DLD1 (cell line): ENCODE results near the gene SESTD1.
"Not testable (repeated sequence)": the region's sequence is repeated elsewhere in the genome, so short reads cannot be mapped to it uniquely, and the experiment has no call there.

ENCODE experiments used
- in situ Hi-C: cut with HindIII; loops from 2 replicates; pipeline ENCODE4 v1.10.0; 2017; ENCODE audit warnings: low sequenced_read_pairs

The SESTD1 gene

DNA sequence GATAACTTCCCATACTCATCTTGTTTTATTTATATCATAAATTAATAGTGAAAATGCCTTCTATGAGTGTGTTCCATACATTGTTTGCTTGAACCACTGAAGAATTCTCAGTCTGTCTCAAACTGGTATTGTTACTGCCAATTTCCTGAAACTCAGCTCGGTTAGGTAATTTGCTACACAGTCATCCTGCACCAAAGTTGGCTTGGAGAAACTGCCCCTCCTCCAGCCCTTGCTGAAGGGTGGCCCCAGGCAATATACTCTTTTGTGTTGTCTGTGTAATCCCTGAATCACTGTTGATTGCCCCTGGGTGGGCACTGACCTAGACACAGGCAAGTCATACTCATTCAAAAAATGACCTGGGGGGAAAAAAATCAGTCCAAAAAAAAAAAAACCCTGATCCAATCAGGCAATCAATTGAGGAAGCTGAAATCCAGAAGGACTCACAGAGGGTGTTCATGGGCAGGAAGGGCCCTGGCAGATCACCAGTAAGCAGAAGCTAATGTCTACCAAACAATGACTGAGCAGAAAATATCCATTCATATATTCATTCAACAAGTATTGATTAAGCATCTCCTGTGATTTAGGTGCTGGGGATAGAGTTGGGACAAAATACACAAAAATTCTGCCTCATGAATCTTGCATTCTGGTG is 3.8 kb upstream of the SESTD1 start:
- in situ Hi-C loops = no loop called here

DNA sequence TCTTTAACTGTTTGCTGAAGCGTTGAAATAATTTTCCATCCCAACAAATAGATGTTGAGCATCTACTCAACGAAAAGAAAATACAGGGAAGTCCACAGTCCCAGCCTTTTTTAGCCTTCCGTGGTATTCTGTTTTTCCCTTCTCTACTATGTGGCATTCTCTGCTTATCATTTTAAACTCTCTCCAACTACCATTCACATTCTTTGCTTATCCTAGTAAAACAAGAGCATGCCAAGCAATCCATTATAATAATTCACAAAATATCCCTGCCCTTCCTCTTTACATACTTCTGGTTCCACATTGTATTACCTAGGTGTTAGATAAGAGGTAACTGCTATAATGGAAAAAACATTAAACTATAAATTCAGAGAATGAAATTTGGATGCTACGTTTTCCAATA is 1.6 kb upstream of the SESTD1 start:
- in situ Hi-C loops = no loop called here

DNA sequence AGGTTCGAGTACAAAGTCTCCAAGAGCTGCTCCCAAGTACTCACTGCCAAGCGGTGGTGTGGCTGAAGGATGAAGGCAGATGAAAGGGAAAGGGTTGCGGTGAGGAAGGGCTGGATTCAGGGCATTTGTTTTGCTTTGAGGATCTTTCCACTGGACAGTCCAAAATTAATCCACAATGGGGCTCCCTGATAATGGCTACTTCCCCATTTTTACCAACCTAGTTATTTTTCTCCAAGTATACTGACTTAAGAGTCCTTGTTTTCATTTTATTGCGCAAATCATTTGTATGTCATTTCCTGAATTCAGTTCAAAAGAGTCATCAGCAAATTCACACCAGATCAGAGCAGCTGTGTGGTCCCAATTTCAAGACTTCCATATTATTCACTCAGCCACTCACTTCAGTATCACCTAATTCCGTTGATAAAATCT is 464 bp upstream of the SESTD1 start:
- in situ Hi-C loops = no loop called here

DNA sequence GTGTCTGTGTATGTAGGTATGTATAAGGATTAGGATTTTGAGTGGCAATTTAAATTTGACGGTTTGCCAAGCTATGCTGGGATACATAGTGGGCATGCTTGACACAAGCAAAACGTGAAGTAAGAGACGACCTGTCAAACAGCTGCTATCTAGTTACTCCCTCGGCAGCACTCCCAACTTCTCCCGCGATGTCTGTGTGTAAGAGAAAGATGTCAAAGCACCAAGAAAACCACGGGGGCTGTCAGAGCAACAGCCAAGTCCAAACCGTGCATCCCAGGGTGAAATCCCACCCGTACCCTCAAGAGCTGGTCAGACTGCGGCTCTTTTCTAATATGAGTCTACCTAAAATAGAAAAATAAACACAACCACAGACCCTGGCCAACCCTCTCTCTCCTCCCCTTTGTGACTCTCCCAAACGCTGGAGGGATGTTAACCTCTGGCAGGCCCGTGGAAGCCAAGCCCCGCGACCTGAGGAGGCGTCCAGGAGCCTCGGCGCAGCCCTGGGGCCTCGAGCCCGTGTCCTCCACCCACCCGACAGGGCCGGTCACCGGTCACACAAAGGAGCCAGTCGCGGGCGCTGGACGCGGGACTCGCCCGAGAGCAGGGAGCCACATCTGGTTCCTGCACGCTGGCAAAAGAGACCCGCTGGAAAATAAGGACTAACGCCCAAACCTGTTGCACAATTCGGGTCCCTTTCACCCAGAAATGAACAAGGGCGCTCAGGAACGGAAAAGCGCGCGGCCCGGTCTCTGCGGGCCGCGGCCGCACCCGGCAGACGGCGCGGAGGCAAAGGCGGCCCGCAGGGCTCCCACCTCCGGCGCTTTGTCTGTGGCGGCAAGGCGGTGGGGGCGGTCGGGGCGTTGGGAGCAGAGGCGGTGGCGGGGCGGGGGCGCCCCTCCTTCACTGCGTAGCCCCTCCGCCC is 925 bp downstream of the SESTD1 start:
- in situ Hi-C loops = no loop called here

DNA sequence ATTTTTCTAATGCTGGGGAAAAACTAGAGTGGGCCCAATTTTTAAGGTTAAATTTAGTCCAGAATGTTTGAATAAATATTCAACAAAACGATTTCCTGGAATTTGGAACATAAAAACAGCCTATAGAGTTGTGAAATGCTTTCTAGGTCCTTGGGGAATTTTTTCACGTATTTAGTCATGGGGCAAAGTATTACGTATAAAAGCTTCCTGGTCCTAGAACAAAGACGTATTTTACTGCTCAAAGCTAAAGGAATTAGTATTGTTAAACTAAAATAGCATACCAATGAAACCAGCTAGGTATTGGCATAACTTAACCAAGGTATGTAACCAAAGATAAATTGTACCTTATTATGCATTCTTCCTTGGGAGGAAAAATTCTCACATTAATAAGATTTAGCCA is 1.6 kb downstream of the SESTD1 start:
- in situ Hi-C loops = no loop called here

DNA sequence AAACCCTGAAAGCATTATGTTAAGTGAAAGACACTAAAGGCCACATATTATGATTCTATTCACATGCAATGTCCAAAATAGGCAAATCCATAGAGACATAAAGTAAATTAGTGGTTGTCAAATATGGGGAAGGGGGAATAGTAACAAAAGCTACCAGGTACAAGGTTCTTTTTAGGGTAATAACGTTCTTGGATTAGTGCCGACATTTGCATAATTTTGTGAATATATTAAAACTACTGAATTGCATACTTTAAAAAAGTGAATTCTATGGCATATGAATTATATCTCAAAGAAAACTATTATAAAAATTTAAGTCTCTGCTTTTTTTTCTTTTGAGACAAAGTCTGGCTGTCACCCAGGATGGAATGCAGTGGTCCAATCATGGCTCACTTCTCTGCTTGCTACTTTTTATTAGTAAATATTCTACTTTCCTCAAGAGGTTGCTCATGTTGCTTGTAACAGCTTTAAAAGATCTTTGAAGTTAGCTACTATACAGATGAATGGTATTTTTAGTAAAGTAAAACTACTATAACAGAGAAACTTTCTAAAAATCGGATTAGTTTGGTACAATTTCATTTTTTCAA is 2.5 kb downstream of the SESTD1 start:
- in situ Hi-C loops = no loop called here

DNA sequence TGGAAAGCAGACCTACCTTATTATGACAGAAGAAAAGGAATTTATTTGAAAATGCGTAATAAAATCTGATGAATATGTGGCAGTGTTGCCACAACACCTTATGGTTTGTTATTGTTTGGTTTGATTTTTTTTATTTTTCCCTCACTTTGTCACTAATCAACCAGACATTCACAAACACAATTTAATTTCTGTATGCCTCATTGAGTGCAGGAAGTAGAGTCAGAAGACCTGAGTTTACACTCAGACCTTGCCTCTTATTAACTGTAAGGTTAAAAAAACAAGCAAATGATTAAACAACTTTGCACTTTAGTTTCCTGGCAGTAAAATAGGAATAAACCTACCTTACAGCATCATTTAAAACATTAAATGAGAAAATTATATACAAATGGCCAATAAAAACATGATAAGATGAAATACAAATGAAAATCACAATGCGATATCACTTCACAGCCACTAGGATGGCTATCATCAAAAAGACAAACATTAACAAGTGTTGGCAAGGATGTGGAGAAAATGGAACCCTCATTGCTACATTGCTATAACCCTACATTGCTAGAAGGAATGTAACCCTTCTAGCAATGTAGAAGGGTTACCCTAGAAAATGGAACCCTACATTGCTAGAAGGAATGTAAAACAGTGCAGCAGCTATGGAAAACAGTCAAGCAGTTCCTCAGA is 3.3 kb downstream of the SESTD1 start:
- in situ Hi-C loops = no loop called here

DNA sequence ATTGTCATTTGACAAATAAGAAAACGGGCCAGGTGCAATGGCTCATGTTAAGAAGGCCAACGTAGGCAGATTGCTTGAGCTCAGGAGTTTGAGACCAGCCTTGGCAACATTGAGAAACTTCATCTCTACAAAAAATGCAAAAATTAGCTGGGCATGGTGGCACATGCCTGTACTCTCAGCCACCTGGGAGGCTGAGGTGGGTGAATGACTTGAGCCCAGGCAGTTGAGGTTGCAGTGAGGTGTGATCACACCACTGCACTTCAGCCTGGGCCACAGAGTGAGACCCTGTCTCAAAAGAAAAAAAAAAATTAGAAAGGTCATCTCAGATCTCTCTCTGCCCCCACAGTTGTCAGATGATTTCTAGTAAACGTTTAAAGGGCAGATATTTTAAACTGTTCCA is 4.4 kb downstream of the SESTD1 start:
- in situ Hi-C loops = no loop called here

DNA sequence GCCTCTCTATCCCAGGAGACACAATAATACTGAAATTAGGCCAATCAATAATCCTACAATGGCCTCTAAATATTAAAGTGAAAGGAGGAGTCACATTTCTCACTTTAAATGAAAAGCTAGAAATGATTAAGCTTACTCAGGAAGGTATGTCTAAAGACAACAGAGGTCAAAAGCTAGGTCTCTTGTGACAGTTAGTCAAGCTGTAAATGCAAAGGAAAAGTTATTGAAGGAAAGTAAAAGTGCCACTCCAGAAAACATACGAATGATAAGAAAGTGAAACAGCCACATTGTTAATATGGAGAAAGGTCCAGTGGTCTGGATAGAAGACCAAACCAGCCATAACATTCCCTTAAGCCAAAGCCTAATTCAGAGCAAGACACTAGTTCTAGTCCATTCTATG is 9.5 kb downstream of the SESTD1 start:
- in situ Hi-C loops = no loop called here

DNA sequence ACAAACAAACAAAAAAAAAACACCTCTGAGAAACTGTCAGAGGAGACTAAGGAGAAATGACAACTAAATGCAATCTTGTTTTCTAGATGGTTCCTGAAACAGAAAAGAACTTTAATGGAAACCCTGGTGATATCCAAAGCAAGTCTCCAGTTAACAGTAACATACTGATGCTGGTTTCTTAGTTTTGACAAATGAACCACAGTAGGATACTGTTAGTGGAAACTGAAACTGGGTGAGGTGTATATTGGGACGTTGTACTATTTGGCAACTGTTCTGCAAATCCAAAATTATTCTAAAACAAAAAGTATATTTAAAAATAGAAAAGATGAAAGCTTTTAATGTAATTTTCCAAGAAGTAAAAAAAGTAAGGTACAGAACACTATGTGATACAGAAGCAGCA is 11.4 kb downstream of the SESTD1 start:
- in situ Hi-C loops = no loop called here

DNA sequence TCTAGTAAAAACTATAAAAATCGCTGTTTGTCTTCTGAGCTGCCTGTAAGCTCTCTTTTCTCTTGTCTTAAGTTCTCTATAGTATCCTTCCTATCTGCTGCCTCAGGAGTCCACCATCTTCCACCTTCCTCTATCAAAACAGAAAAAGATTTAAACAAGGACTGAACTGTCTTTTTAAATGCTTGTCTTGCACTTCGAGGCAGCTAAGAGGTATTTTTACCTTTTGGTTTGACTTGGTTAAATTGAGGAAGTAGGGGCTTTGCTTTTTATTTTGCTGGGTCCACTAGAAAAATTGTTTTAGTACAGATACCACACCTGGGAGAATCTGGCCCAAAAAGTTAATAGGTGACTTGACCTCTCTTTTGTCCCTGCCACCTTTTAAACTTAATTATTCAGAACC is 12.2 kb downstream of the SESTD1 start:
- in situ Hi-C loops = no loop called here

DNA sequence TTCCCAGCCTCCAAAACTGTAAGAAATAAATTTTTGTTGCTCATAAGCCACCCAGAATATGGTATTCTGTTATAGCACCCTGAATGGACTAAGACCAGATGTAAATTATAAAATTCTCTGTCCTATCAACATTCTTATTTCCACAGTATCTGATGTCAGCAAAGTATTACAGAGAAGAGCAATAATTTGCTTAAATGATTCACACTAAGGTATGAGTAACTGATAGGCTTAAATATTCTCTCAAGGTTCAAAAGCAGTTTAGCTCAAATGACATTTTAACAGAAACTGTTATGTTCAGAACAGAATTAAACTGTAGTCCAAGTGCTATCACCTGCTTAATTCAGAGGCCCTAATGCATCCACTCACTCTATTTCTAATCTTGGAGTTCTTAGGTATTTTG is 12.8 kb downstream of the SESTD1 start:
- in situ Hi-C loops = no loop called here

DNA sequence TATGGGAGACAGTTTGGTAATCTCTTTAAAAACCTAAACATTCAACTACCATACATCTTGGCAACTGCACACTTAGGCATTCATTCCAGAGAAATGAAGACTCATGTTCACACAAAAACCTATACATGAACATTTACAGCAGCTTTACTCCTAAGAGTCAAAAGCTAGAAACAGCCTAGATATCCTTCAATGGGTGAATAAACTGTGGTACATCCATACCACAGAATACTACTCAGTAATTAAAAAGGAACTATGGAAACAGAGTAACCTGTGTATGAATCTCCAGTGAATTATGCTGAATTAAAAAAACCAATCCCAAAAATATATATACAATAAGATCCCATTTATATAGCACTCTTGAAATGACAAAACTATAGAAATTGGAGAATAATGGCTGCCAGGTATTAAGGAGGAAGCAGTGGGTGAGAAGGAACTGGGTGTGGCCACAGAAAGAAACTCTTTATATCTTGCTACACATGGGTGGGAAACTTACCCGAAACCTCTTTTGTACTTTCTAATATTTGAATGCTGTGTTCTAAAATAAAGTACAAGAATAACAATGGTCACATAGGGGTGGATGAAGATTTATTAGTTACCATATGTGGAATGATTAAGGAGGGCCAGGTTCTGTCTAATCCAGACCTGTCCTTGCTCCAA is 13.7 kb downstream of the SESTD1 start:
- in situ Hi-C loops = no loop called here

DNA sequence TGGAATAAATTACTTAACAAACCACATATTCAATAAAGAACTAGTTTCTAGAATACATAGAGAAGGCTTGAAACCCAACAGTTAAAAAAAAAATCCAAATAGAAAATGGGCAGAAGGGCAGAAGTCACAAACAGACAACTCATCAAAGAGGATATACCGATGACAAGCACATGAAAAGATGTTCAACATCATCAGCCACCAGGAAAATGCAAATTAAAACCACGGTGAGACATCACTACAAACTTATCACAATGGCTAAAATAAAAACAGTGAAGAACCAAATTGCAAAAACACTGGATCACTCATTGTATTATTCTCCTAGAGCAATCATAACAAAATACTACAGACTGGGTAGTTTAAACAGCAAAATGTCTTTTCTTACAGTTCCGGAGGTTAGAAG is 14.5 kb downstream of the SESTD1 start:
- in situ Hi-C loops = no loop called here

DNA sequence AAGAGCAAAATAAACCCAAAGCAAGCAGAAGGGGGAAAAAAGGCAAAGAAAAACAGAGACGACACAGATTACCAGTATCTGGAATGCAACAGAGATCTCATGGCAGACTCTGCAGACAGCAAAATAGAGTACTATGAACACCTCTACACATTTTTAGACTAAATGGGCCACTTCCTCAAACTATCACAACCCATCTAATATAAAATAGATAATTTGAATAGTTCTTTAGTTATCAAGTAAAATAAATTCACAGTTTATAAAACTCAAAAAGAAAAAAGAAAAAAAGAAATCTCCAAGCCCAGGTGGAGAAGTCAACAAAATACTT is 16.6 kb downstream of the SESTD1 start:
- in situ Hi-C loops = no loop called here

DNA sequence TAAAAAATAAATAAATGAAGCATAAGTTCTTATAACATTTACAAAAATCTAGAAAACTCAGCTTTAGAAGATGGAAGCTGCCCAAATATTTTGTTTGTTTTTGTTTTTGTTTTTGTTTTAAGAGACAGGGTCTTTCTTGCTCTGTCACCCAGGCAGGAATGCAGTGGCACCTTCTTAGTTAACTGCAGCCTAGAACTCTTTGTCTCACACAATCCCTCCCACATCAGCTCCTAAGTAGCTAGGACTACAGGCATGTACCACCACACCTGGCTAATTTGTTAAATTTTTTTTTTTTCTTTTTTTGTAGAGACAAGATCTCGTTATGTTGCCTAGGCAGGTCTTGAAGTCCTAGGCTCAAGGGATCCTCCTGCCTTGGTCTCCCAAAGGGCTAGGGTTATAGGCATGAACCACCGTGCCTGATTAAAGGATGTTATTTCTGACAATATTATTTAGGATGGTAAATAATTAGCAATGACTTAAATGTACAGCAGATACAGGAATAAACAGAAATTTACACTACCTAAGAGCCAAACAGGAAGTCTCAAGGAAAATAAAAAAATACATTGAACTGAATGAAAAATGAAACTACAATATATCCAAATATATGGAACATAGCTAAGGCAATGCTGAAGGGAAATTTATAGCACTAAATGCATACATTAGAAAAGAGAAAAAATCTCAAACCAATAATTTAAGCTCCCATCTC is 17.2 kb downstream of the SESTD1 start:
- in situ Hi-C loops = no loop called here

DNA sequence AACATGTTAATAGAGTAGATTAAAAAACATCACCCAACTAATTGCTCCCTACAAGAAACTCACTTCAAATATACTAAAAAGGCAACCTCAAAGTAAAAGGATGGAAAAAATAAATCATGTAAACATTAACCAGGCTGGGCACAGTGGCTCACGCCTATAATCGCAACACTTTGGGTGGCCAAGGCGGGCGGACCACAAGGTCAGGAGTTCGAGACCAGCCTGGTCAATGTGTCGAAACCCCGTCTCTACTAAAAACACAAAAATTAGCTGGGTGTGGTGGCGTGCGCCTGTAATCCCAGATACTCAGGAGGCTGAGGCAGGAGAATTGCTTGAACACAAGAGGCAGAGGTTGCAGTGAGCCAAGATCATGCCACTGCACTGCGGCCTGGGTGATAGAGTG is 18.8 kb downstream of the SESTD1 start:
- in situ Hi-C loops = not testable (repeated sequence)

DNA sequence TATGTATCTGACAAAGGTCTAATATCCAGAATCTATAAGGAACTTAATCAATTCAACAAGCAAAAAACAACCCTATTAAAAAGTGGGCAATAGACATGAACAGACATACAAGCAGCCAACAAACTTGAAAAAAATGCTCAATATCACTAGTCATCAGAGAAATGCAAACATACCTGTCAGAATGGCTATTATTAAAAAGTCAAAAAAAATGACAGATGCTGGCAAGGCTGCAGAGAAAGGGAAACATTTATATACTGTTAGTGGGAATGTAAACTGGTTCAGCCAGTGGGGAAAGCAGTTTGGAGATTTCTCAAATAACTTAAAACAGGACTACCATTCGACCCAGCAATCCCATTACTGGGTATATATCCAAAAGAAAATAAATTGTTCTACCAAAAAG is 21.6 kb downstream of the SESTD1 start:
- in situ Hi-C loops = no loop called here

DNA sequence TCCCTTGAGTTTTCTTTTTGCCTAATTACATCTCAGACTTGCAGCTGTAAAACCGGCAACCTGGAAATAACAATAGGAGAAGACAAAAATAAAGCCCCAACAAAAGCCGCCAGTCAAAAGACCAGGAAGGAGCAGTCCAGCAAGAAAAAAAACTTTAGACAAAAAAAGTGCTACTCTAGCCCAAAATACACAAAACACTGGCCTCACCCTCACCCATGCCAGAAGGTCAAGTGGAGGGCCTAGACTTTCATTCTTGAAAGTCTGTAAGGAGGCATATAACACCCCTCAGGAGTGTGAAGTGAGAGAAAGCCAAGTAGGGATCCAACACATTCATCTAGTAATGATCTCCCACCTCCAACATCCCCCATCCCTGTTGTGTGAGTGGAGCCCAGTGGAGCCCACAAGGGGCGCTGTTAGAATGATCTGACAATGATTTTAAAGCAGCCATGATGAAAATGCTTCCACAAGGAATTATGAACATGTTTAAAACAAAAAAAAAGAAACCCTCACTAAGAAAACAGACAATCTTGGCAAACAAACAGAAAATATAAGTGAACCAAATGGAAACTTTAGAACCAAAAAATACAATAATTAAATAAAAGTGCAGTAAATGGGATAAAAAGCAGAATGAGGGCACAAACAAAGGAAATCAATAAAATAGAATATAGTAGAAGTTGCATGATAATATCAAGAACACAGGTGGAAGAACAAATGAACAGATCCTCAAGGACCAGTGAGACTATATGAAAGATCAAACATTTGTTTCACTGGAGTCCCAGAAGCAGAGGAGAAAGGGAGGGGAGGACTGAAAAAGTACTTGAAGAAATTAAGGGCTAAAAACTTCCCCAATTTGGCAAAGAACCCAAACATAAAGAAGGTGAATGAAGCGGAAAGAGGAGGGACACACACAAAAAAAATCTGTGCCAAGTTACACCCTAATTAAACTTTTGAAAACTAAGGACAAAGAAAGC is 23.9 kb downstream of the SESTD1 start:
- in situ Hi-C loops = no loop called here
